GM12875 (cell line): ENCODE measurements around the gene EEF2.

Experiments used
- H3K4me3 ChIP-seq: one replicate; pipeline ENCODE4 v1.5.1; 2011; ENCODE audit warnings: low read depth, low read length, control low read depth
- TF ChIP-seq, protein P1 (sequence below): IDR thresholded peaks from 2 replicates; pipeline ENCODE4 v1.5.1; 2011; ENCODE audit warnings: low read depth, mild to moderate bottlenecking, control low read depth, inconsistent platforms, low read length, moderate library complexity, borderline replicate concordance; ENCODE audit not compliant: insufficient read depth

EEF2 gene

DNA sequence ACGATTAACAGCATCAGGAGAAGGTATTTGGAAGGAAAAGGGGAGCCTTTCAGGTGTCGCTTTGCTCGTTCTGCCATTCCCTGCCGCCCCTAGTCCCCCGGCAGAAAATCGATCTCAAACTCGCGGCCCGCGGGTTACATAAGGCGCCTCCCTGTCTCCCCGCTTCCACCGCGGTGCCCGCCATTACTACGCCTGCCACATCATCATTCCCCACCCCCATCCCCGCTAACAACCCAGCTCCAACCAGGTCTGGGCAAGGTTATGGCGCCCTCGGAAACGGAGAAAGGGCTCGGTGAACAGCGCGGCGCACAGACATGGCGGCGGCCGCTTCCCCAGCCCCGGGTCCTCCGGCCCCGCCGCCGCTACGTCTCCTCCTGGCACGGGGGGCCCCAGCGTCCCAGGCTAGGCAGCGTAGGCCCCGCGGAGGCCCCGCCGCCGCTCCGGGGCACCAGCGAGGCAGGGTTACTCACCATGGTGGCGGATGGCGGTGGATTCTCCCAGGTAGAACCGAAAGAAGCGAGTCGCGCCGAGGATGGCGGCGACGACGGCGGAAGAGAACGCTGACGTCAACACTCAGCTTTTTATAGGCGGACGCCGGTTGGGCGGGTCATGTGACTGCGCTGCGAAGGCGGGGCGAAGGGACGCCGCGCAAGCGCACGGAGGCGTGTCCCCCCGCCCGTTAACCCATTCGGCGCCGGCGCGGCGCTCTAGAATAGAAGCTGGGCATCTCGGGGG, at the start of gene EEF2:
EEF2 (minus strand) TSS at position 556 of the 735 bp plus-strand sequence; CDS start at position 473, 83 bp downstream.
- H3K4me3 ChIP-seq, result peak within 1 kb of the TSS; percentile 97
- TF ChIP-seq, protein P1, sequence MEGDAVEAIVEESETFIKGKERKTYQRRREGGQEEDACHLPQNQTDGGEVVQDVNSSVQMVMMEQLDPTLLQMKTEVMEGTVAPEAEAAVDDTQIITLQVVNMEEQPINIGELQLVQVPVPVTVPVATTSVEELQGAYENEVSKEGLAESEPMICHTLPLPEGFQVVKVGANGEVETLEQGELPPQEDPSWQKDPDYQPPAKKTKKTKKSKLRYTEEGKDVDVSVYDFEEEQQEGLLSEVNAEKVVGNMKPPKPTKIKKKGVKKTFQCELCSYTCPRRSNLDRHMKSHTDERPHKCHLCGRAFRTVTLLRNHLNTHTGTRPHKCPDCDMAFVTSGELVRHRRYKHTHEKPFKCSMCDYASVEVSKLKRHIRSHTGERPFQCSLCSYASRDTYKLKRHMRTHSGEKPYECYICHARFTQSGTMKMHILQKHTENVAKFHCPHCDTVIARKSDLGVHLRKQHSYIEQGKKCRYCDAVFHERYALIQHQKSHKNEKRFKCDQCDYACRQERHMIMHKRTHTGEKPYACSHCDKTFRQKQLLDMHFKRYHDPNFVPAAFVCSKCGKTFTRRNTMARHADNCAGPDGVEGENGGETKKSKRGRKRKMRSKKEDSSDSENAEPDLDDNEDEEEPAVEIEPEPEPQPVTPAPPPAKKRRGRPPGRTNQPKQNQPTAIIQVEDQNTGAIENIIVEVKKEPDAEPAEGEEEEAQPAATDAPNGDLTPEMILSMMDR, result no peak

DNA sequence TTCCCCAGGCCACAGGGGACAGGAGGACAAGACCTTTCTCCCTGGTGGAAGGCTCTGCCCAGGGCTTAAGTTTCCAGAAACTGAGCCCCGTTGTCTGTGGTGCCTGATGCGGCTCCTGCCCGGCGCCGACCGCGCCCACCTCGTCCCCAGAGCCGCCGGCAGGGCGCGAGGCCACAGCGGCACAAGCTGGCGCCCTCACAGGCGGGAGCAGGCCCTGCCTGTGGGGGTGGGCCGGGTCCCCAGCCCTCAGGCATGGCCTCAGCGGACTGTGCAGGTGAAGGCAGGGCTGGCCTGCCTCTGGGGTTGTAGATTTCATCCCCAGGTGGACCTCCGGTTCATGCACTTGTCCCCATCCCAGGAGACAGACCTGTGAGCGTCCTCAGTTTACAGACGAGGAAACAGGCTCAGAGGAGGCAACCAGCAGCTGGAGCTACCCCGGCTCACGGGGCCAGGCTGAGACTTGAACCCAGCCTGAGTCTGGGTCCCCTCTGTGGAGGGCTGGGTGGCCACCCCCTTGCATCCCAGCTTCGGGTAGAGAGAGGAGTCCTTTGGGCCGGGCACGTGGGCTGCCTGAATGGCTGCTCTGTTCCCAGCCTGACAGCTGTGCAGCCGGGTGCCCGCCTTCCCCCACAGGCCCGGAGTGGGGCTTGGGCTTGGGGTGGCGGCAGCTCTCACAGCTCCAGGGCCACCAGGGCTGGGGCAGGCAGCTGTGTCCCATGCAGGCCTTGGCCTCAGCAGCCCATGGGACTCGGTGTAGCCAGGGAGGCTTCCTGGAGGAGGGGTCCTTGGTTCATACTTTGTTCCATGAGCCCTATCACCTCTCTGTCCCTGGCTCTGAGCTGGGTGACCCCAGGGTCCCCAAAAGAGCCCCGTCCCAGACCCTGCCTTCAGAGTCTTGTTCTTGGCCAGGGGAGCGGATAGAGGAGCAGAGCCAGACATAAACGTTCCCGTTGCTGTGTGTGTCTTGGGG, 49.1 kb upstream of the EEF2 start:
- TF ChIP-seq, protein P1, result no peak
- H3K4me3 ChIP-seq, result no peak overlapping the region

DNA sequence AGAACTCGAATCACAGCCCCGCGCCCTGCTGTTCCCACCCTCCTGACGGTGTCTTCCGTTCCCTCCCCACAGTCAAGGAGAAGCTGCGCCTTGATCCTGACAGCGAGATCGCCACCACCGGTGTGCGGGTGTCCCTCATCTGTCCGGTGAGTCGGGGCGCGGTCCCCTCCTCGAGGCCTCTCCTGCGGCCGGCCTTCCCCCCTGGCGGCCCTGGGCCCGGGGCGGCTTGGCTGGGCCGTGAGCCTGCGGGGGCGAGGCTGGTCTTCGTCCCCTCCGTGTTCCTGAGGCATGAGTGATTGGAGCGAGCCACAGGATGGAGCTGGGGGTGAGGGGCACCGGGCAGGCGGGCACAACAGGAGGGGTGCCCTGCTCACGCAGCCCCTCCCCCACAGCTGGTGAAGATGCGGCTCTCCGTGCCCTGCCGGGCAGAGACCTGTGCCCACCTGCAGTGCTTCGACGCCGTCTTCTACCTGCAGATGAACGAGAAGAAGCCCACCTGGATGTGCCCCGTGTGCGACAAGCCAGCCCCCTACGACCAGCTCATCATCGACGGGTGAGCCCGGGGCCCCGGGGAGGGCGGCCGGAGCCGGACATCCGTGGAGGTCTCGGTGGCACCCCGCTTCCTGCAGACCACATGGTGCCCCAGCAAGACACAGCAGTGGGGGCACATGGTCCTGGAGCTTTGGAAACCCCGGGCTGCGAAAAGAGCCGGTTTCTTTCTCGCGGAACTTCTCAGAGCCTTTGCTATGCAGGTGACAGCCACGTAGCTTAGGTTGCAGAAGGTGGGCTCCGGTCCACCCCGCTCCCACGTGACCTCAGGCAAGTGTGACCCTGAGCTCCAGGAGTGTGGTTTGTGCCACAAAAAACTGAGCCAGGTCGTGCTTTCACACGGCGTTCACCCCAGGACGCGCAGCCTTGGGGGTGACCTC, 48.0 kb upstream of the EEF2 start:
- no peak overlapping the region for H3K4me3 ChIP-seq
- TF ChIP-seq, protein P1, result no peak

DNA sequence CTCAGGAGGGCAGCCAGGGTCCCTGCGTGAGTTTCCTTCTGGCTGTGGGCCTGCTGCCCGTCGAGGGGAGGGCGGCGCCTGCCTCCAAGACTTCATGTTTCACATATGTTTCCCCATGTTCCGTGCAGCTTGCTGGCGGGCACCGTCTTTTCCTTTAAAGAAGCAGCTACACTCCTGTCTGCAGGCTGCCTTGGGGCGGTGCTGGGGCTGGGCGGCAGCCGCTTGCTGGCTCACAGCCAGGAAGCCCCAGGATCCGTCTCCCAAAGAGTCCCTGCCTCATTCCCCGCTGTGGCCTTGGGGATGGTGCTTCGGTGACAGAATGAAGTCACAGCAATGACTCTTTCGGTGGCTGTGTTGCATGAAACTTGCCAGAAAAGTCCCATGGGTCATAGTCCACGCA, 47.2 kb upstream of the EEF2 start:
- H3K4me3 ChIP-seq, result no peak overlapping the region
- TF ChIP-seq, protein P1, result no peak

DNA sequence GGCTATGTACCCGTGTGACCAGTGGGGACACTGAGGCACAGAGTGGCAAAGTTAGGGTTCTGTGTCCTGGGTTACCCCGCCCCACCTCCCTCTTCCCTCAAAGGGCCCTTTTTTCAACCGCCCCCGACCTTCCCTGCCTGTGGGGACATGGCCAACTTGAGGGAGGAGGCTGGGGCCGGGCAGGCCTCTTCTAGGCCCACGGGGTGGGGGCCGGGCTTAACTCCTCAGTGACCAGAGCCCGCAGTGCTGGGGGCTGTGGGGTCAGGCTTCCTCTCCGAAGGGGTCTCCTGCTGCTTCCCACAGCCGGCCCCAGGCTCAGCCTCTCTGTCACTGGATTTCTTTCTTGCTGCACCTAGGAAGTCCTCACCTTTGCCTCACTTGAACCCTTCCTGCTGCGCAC, 46.2 kb upstream of the EEF2 start:
- H3K4me3 ChIP-seq, result no peak overlapping the region
- TF ChIP-seq, protein P1, result no peak

DNA sequence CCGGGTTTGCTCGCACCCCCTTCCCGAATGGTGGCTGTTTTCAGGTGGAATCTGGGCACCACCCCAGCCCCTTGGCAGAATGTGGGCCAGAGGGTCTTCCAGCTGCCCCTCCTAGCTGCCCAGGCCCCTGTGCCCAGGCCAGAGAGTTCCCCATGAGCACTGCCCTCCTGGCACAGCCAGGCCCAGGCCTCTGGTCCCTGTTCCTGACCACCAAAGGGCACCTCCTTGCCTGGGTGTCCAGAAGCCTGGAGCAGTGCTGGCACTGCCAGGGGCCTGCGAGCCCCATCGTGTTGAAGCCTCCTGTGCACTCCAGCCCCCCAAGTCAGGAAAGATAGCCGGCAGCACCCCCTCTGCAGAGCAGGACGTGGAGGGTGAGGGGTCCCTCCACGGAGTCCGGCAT, 45.7 kb upstream of the EEF2 start:
- no peak overlapping the region for H3K4me3 ChIP-seq
- TF ChIP-seq, protein P1, result no peak
